Erythroblast (primary cell): ENCODE data around the gene LCOR.

Experiments used
- DNase-seq, 2 experiments: peaks; one replicate each; lab custom pipeline; 2025; lab: John Stamatoyannopoulos, UW
- GATA1 ChIP-seq: IDR thresholded peaks from 2 replicates; pipeline ENCODE4 v1.6.1; 2011; ENCODE audit warnings: low read depth, mild to moderate bottlenecking, control low read depth, low read length, moderate library complexity
- POLR2A ChIP-seq: IDR thresholded peaks from 2 replicates; pipeline ENCODE4 v1.6.1; 2011; ENCODE audit warnings: mild to moderate bottlenecking, low read length

Gene LCOR

DNA sequence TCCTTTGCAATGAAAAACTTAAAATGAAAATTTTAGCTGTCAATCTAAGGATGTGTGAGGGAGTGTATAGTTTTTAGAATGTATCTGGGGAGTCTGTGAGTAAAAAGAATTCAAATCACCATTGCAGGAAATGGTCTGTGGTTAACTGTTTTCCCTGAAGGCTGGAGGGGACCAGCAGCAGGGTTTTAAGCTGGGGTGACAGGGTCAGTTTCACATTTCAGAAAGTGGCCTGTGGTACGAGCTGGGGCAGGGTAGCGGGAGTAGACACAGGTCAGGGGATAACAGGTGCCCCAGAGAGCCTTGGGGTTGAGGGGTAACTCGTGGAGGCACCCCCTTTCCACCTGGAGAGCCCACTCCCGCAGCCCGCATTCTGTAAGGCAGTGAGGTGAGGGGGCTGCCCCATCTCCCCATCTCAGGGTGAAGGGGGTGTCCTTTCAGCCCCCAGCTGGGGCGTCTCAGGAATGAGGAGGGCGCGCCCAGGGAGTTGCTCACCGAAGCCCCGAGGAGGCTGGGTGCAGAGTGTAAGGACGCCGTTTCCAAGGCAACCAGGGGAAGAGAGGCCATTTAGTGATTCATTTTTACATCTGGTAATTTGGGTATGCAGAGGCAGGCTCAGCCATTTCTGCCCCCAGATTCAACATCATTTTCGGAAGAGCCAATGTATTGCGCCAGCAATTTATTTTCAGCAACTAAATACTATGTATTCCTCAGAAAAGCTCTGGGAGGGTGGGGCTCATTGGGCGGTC lies 184.8 kb downstream of the LCOR start:
- DNase-seq: no peak
- TF ChIP-seq POLR2A (no peak), GATA1 (no peak)

DNA sequence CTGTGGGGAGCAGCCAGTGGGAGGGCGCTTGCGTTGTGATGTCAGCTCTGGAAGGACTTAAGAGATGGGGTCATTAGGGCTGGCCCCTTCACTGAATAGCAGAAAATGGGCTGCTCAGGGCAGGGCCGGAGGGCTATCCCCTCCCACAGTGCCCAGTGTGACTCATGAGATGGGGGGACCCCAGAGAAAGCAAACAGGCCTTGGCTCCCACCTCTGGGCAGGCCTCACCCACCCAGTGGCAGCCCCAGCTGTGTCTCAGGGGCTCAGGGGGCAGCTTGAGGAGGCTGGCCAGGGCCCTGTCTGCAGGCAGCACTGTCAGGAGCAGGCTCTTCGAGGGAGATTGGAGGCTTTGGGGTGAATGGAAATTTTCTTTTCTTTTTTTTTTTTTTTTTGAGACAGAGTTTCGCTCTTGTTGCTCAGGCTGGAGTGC lies 185.4 kb downstream of the LCOR start:
- no peak for DNase-seq
- TF ChIP-seq POLR2A (no peak), GATA1 (no peak)

- DNase-seq: no peak
- TF ChIP-seq POLR2A (no peak), GATA1 (no peak)
These were observed 186.4 kb downstream of the LCOR start for GRCh38 chr10:97018251-97019212.

DNA sequence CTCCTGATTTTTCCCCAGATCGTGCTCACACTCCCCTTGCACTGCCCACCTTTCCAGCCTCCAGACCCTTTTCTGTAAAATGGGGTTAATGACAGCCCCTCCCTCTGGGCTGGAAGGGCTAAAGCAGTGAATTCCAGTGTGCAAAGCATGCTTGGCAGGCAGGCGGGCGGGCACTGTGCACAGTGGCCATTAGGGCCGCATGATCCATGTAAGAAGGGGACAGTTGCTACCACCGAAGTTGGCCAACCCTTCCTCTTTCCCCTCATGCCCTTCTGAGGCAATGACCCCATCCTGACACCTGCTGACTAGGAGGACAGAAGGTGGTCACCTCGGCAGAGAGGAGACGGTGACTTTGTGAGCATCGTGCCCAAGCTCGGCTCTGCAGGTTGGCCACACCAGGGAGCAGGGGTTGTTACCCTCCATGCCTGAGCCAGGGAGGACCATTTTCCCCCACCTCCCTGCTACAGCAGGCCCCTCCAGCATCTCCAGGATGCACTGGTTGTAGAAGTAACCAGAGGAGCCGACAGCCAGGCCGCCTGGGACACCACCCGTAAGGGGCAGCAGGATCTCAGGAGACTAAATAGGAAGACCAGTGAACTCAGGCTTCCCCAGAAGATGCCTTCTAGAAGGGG lies 187.2 kb downstream of the LCOR start:
- DNase-seq: no peak
- TF ChIP-seq GATA1: no peak

DNA sequence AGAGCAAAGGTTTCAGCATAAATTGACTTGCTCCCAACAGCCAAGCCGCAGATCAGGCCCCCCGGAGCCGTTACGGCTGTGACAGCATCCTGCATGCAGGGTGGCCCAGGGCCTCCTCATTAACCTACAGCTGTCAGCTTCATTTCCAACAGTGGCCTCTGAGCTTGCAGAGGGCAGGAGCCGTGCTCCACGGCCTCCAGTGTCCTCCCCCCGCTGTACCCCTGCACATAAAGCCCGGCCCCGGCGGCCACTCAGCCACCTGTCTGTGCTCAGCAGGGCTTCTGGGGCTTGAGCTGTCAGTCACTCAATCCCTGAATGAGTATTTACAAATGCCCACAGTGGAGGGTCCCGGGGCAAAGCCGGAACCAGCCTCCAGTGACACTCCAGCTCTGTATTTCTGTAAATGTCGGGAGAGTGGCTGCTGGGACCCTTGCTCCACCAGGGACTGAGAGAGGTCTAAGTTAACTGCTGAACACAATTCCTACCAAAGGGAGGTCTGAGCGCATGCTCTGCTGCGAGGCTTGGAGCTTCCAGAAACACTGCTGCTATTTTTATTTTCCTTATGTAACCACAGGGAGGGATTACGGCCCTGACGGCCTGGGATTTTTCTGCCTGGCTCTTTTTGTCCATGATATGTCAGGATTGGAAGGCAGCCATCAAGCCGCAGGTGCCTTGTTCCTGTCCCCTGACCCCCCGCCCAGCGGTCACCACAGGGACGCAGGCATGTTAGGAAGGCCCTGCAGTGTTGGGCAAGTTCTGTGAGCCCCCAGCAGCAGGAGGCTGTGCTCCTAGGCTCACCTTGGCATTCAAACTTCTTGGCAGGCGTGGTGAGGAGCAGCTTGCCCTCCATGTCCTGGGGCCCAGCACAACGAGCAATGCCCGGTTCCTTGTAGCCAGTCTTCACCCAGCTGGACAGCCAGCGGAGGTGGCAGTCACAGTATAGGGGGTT lies 188.6 kb downstream of the LCOR start:
- no peak for DNase-seq

GRCh38 chr10:97022616-97023015 lies 190.5 kb downstream of the LCOR start:
- TF ChIP-seq GATA1: no peak
- no peak for TF ChIP-seq POLR2A
- DNase-seq: no peak

More for the DNA sequence above, 188.6 kb downstream of the LCOR start:
- TF ChIP-seq POLR2A: no peak
- TF ChIP-seq GATA1: no peak

DNA sequence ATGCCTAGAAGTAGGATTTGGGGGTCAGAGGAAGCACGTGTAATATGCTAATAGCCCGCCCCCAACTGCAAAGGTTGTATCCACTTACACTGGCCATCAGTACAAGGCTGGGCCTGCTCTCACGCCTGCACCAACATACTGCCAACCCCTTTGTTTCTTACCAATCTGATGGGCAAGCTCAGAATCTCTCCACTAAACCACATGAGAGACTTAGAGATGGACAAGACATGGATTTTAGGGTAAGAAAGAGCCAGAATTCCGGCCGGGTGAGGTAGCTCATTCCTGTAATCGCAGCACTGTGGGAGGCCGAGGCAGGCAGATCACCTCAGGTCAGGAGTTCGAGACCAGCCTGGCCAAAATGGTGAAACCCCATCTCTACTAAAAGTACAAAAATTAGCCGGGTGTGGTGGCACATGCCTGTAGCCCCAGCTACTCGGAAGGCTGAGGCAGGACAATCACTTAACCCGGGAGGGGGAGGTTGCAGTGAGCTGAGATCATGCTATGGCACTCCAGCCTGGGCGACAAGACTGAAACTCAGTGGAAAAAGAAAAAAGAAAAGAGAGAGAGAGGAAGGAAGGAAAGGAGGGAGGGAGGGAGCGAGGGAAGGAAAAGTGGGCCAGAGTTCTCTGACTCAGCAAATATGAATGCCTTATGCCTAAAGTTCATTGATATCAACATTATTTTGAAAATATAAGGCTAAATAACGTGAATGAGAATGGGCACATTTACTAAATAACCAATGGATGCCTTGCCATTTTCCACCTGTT lies 191.5 kb downstream of the LCOR start:
- no peak for DNase-seq
- TF ChIP-seq POLR2A (no peak), GATA1 (no peak)

DNA sequence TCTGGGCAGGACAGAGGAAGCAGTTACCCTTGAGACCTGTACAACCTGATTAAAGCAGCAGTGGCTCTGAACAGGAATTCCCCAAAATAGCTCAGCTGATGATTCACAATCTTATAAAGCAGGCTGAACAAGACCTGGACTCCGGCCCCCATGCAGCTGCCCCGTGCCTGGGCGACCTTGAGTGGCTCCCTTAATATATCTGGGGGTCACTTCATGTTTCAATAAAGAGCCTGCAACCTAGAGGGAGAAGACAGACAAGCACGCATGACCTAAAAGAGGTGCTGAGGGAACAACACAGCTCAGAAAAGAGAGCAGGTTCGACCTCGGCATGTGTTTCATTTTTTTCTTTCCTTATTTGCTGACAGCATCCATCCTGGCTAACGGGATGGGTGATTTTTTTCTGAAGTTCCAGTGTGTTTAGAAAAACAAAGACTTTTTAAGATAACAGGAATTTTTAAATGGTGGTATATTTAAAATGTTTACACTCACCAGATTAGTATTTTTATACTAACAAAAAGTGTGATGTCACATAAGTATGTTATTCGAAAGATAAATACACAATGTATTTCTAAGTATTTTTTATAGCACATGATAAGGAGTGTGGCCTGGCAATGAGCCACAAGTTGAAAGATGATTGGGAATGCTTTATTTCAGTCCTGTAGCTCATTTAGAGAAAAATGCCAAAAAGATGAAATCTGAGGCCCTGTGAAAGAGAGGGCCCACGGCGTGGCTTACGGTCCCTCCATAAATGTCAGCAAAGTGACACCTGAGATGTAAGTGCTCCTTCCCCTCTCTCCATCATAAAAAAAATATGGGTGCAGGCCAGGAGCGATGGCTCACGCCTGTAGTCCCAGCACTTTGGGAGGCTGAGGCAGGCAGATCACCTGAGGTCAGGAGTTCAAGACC lies 192.3 kb downstream of the LCOR start:
- DNase-seq: no peak

GRCh38 chr10:97025613-97026242 lies 193.6 kb downstream of the LCOR start:
- TF ChIP-seq POLR2A (no peak), GATA1 (no peak)
- peak; percentile 76 to 87 for DNase-seq

More for the DNA sequence above, 192.3 kb downstream of the LCOR start:
- TF ChIP-seq POLR2A: no peak
- no peak for TF ChIP-seq GATA1

GRCh38 chr10:97028126-97028831 lies 196.2 kb downstream of the LCOR start:
- TF ChIP-seq POLR2A (no peak), GATA1 (no peak)
- no peak for DNase-seq
